Stimulated activated CD8-positive, alpha-beta memory T cell treated with anti-CD3 and anti-CD28 coated beads, Interleukin-12 subunit alpha, Interleukin-12 subunit beta, amount 100 ng/mL, for 24 hours (primary cell): ENCODE data around the gene TGFB2.
"Not testable (repeated sequence)": the region's sequence is repeated elsewhere in the genome, so short reads cannot be mapped to it uniquely, and the experiment has no call there.

ENCODE experiments used
- DNase-seq: peaks from one replicate; pipeline ENCODE4 v3.0.0-alpha.2; 2020; ENCODE audit errors: extremely low read depth

Gene TGFB2

DNA sequence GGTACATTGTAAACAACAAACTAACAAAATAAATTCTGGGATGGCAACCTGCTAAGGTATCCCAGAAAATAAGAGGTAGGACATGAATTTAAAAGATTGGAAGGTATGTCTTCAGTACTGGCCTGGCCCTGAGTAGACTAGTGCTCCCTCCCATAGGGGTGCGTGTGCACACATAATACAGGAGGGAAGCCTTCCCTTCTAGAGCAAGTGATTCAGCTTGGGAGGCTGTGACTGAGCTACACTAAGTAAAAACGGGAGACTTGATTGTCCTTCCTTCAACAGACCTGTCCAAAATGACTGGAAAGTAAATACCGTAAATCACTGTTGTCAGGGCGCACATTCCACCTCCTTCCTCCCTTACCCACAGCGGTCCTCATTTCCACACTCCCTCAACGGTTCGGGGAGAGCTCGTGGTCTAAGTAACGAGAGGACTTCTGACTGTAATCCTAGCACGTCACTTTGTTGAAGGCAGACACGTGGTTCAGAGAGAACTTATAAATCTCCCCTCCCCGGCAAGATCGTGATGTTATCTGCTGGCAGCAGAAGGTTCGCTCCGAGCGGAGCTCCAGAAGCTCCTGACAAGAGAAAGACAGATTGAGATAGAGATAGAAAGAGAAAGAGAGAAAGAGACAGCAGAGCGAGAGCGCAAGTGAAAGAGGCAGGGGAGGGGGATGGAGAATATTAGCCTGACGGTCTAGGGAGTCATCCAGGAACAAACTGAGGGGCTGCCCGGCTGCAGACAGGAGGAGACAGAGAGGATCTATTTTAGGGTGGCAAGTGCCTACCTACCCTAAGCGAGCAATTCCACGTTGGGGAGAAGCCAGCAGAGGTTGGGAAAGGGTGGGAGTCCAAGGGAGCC, at the start of gene TGFB2:
TGFB2 (plus strand) TSS at position 523 of the 859 bp plus-strand sequence. CDS start 1,366 bp downstream, outside the sequence.
- DNase-seq = no peak

DNA sequence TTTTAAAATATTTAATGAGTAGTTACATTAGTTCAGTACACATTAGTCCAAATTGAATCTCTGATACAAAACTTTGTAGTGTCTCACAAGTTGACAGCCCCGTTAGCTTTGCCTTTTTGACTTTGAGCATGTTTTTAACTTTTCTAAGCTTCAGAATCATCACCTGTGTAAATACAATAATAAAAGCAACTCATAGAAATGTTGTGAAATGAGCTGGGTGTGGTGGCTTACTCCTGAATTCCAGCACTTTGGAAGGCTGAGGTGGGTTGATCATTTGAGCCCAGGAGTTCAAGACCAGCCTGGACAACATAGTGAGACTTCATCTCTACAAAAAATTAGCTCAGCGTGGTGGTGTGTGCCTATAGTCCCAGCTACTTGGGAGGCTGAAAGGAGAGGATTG, 49.0 kb upstream of the TGFB2 start:
- DNase-seq = no peak

DNA sequence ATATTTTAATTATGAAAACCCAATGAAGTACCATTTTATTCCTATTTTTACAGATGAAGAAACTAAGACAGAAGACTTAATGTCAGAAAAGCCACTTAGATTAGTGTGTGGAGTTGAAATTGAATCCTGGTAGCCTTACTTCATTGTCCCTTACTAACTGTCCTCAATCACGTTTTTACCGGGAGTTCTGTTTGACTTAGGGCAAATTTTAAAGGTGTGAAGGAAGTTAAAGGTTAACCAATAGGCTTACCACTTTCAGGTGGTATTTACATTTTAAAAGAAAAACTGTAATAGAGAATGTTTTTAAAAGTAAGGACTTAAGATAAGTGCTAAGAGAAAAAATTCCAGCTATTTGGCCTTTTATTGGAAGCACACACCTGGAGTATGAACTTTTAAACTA, 47.7 kb upstream of the TGFB2 start:
- DNase-seq = no peak

DNA sequence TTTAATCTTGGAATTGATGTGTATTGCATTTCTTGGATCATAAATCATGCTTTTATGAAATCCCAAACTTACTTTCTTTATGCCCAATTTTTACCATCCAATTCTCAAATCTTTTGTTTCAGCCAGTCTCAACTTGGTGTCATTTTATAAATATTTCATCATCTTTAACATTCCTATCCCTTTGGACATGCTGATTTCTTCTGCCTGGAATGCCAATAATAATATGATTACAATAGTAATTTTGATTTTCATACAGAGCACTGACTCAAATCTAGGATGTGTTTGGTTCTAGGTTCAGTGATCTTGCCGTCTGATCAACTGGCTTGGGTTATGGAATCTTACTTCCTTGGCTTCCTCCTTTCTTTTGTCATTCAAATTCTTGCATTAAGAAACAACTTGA, 47.3 kb upstream of the TGFB2 start:
- DNase-seq = no peak

DNA sequence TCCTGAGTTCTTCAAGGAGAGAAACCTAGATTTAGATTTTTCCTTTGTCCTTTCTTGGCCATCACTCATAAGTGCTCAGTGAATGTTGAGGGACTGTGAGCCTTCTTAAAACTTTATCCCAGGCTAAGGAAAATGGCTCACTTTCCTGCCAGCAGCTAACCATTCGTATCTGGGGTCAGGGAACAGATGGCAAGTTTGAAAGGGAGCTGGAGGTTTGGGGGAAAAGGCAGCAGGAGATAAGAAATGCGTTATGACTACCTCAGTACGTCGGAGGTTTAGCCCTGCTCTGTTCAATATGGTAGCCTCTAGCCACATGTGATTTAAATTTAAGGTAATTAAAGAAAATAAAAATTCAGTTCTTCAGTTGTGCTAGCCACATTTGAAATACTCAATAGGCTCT, 46.7 kb upstream of the TGFB2 start:
- DNase-seq = no peak

DNA sequence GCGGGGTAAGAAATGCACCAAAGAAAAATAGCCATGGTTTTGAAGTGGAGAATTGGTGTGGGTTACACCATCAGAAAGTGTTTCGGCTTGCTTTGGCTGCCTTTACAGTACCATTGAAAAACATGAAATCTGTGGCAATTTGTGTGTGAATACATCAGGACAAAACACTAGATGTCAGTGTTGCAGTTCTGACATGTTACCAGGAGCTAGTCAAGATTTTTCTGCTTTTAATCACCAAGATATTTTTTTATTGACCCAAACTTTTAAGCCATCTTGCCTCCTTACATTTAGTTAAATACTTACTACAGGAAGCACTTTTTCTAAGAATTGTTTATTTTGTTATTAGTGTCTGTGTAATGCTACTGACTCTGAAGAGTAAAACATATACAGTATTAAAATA, 45.7 kb upstream of the TGFB2 start:
- no peak for DNase-seq

DNA sequence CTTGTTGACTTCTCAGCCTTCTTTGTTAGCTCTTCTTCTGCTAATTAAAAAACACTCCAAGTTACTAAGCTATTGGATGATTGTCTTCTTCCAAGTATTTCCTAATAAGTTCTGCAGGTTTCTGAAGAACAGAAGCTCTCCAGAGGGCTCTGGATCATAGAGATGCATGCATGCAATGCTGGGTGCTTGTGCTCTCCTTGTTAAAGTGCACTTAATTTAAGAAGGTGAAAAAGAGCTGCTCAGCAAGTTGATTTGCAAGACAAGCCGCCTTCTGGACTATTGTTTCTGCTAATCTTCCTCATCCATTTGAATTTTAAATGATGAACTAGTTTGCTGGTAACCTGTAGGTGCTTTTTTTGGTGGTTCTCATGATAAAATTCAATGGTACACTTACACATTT, 43.9 kb upstream of the TGFB2 start:
- no peak for DNase-seq

DNA sequence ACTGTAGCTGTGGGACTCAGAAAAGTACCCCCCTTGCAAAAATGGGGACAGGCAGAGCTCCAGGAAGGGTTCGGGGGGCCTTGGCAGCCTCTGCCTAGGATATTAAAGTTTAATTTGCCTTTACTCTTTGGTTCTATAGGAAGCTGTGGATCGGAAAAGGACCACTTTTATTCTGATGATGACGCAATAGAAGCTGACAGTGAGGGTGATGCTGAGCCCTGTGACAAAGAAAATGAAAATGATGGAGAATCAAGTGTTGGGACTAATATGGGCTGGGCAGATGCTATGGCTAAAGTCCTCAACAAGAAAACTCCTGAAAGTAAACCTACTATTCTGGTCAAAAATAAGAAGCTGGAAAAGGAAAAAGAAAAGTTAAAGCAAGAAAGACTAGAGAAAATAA, 43.0 kb upstream of the TGFB2 start:
- no peak for DNase-seq

DNA sequence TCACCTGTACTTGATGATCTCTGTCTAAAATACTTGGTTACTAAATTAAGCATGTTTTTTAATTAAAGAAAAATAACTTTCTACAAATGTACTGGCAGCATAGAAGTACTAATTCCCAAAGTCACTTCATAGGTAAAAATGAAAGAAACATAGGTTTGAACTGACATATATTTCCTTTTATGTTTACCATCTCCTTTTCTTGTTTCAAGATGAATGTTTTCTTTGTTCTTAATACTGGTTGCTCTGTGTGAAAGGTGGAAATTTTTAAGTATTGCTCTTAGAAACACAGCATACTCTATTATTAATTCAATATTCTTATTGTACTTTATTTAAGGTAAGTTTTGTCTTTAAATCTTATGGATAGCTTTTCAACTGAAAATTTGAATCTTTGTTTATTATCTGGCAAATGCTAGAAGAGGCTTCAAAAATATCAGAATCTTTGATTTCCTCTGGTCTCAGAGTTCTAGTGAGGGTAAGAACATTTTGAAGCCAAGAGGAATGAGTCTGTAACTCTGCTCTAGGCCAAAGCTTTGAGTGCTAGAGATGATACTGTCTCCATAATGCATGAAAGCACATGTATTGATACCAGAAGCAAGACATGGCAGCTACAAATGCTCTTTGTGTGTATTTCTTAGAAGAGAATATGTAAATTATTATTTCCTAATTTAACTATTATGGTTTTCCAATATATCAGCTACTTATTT, 41.8 kb upstream of the TGFB2 start:
- DNase-seq = no peak

DNA sequence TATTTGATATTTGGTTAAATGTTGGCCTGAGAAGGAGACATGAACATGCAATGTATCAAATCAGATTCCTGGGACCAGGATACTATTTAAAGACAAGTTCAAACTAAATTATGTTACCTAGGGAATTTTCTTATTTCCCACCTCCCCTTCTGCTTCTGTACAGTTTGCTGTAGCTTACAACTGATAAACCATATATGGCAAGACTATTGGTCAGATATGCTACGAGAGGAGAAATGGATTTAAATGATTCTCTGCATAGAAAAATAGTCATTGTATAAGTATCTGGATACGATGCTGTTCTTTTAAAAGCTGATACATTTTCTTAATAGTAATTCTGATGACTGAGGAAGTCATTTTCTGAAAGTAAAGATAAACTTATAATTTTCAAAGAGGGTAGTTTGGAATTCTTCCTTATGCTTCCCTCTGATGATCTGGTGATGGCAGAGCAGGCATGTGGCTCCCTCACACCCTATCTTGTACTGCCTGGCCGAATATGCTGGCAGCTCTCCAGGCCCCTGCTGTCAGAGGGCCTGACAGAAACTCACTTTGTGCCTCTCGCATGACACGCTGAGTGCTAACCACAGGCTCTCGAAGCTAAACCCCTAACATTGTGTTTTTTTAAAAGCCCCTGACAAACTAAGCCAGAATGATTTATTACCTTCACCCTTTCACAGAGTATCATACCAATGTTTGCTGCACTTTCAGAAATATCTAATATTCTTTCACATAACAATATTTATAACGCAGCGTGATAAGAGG, 40.7 kb upstream of the TGFB2 start:
- no peak for DNase-seq

DNA sequence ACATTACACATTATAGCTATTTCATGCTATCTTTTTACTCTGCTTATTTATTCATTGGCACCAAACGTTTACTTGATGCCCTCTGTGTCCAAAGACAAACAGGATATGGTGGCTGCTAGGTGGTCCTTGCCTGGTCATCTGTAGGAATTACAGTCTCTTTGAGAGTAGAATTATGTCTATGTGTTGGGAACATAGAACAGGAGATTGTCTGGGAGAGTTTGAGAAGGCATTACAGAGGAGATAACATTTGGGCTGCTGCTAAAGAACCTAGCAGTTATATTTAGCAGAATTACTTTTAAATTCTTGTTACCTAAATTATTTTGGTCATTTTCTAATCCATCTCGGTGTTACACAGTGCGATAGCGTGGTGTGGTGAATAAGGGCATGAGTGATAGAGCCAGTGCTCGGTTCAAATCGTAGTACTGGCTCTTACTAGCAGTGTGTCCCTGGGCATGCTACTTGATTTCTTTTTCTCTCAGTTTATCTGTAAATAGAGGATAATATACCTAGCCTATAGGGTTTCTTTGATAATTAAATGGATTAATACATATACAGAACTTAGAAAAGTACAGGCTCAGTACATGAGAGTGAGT, 39.6 kb upstream of the TGFB2 start:
- no peak for DNase-seq

DNA sequence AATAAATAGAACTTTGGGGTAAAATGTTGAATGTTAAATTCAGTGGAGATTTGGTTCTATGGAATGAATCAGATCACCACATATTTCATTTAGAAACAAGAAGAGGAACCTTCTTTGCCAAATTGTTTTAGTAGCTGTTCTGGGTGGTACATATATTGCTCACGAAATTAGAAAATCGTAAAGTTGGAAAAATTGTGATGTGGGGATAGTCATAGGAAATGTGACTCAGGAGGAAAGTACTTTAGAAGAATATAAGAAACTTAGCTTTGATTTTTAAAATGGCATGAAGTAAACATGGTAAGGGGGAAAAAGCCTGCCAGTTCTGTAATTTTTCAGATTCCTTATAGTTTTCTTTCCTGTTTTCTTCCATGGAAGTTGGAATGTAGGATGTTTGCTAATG, 32.6 kb upstream of the TGFB2 start:
- no peak for DNase-seq

DNA sequence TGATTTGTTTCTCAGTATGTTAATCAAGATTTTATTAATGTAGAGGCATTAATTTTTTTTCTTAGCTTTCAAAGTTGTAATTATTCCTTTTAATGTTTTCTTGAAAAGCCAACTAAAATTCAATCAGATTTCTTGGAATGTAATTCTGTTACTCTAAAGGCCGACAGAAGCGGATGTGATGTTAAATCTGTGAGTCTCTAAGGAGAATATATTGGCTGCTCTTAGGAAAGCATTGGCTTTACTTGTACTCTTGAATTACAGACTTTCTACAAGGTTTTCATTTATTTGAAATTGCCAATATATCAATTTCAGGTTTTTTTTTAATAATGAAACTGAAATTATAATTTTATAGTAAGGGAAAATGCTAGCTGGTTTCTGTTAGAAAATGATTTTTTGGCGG, 30.8 kb upstream of the TGFB2 start:
- DNase-seq = no peak

DNA sequence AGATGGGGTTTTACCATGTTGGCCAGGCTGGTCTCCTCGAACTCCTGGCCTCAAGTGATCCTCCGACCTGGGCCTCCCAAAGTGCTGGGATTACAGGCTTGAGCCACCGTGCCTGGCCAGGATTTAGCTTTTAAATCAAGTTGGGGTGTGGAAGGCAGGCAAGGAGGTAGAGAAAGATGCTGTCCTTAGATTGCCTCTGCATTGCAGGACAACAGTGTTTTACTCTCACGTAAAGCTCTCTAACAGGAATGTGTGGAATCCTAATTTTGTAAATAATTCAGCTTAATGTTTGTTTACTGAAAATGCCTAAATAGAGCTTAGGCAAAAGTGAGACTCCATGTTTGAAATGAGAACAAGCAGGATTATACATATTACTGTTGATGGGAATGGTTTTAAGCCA, 29.5 kb upstream of the TGFB2 start:
- no peak for DNase-seq

DNA sequence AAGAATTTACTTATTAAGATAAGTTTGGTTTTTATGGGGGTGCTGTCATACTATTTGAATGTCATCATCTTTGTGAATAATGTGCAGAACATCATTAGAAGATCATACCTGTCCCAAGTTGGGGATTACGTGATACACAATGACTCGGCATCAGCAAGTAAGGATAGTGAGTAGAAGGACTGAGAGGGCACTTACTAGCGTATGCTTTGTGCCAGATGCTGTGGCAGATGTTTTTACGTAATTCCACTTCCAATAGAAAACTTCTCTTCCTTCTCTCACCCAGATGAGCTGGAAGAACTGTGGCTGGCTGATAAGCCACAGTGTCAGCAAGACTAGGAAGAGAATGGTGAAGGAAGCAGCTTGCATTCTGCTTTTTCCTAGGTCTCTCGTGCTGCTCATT, 28.1 kb upstream of the TGFB2 start:
- DNase-seq = no peak

DNA sequence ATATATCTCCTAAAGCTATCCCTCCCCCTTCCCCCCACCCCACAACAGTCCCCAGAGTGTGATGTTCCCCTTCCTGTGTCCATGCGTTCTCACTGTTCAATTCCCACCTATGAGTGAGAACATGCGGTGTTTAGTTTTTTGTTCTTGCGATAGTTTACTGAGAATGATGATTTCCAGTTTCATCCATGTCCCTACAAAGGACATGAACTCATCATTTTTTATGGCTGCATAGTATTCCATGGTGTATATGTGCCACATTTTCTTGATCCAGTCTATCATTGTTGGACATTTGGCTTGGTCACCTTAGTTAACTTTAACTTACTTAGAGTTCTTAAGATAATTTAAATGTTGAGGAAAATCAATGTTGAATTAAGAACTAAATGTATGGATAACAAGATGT, 25.0 kb upstream of the TGFB2 start:
- DNase-seq = not testable (repeated sequence)

DNA sequence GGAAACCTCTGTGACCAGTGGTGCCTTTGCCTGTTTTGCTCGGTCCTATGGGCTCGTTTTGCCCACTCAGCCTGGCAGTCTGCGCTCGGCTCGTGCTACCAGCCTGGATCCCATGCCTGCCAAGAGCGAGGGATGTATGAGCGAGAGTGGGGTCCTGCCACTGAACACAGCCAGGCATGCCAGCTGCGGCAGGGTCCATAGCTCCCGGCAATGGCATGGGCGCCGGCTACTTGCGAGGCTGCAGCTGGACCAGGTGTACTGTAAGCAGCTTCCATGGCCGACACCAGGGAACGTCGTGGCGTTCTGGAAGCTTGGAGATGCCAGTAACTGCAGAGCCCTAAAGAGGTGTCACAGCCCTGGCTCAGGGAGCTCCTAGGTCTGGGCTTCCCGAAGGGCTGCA, 22.4 kb upstream of the TGFB2 start:
- DNase-seq = no peak

DNA sequence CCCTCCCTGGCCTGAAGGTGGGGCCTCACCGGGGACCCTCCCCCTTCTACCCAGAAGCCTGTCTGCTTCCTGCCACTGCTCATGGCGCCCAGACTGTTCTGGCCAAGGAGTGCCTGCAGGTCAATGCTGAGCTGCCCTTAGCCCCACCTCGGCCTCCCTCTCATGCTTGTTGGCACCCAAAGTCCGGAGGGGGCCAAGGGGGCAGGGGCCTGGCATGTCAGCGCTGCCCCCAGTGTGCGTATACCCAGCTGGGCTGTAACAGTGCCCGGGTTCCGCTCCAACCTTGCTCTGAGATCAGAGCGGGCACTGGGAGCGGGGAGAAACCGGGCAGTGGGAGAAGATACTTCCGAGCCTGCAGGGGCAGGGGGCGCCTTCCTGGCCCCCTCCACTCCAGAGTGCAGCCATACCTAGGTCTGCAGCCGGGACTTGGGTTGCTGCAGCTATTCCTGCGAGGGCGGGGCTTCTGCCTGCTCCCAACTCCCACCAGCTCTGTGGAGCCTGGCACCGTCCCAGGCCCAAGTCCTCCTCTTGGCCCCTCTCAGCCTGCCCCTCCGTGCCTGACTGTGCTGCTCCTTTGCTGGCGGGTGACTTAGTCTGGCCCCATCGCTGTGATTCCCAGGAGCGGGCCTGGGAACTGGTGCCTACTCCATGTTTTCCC, 21.4 kb upstream of the TGFB2 start:
- DNase-seq = no peak

DNA sequence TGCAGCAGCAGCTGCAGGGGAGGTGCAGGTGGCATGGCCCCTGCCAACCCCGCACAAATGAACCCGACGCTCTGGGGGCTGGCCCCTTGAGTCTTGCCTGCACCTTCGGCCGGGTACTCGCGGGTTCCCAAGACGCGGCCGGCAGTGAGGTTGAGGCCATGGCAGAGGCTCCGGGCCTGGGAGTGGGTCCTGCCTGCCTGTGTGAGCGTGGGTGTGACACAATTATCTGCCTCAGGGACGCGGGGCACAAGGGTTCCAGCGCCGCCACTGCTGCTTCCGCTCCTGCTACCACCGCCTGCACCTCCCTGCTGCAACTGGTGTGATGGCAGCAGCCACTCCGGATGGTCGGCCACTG, 20.9 kb upstream of the TGFB2 start:
- no peak for DNase-seq

DNA sequence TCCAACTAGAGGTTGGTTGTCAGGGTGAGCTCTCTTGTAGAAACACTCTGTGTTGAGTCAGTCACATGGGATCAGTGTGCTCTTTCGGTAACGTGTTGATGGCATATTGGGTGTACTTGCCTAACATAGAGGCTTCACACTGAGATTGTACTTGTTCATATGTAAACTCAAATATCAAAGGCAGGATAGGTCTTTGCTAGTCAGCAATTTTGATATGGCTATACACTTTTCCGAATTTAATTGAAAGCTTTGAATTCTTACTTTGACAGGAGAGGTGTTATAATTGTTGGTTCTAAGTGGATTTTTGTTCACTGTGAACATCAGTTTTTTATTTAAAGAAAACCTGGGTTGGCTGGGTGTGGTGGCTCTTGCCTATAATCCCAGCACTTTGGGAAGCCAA, 16.4 kb upstream of the TGFB2 start:
- no peak for DNase-seq

DNA sequence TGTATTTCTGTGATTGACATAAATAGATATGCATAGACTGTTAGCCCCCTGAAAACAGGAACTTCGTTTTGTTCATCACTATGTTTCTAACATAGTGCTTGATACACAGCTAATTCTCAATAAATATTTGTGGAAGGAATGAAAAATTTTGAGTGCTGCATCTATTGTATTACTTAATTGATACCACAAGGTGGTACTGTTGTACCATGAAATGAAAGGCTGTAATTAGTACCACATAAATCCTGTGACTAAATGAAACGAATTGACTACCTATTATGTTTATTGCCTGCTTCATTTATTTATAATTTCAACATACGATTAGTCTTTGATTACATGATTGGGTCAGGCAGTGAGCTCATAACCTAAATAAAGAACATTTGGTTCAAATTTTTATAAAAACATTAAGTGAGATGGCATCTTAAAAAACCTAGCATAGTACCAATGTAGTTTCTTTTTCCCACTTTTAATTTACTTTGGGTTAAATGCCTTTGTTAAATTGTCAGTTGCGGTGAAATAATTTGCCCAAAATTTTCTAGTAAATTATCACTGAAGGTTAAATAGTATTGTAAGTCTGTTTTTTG, 15.0 kb upstream of the TGFB2 start:
- DNase-seq = no peak
